HG02759 (cell line): ENCODE measurements around the gene MYO16.

Experiments
- ATAC-seq: cut with Tn5 transposase; IDR thresholded peaks from one replicate; pipeline ENCODE4 v1.9.1; 2021; ENCODE audit warnings: mild to moderate bottlenecking, moderate library complexity; ENCODE audit not compliant: unreplicated experiment

Gene MYO16

DNA sequence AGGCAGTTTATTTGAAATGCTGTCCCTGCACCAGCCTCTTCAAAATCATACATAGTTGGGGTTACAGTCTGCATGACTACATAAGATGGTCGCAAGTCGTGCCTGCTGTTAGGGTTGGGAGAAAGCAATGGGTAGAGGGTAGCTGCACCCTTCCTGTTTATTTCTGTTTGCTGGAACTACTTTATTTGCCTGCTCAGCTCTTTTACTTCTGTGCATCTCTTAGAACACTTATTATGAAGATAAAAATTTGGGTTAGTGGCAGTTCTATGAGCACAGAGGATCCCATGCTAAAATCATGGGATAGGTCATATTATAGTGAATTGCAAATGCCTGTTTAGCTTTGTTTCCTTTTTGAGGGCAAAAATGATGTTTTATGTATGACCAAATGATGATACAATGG is 160.1 kb downstream of the MYO16 start:
- ATAC-seq, result no peak

DNA sequence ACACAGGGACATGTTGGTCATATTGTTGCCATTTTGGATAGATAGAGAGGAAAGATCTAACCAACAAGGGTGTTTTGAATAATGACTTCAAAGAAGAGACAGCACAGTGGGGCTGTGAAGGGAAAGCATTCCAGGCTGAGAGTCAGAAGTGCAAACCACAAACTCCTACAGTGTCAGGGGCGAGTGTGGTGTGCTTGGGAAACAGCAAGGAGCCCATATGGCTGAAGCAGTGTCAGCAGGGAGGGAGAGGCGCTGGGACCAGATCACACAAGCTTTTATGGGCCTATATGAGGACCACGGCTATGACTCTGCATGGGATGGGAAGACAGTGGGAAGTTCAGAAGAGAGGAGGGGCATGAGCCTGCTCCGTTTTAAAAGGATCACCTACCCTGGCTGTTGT is 166.4 kb downstream of the MYO16 start:
- ATAC-seq, result no peak

DNA sequence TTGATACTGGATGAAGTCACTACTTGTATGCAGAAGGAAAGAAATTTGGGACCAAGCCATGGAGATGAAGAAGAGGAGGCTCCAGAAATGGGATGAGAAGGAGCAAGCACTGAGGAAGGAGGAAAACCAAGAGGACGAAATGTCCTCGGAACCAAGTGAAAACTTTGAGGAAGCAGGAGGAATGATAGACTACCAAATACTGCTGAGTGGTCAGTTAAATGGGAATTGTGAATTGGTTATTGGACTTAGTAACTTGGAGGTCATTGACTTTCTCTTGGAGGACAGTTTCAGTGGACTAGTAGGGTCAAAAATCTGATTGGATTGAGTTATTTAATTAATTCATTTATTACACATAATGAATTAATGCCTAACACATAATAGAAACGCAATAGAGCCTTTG is 167.9 kb downstream of the MYO16 start:
- ATAC-seq, result no peak

DNA sequence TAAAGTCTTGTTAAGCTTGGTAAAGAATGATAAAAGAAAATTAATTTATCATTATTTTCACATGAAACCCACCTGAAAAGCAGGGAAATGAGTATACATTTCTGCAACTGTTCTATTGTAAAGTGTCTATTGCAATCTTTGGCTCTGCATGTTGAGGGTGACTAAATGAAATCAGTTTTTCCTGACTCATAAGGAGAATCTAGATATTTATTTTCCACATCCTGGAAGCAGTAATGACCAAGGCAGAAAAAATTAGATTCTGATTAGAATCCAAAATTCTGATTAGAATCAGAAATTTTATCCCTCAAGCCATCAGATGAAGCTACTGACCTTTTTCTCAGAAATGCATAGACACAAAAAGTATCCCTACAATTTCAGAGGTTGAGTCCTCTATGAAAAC is 178.4 kb downstream of the MYO16 start:
- no peak for ATAC-seq

DNA sequence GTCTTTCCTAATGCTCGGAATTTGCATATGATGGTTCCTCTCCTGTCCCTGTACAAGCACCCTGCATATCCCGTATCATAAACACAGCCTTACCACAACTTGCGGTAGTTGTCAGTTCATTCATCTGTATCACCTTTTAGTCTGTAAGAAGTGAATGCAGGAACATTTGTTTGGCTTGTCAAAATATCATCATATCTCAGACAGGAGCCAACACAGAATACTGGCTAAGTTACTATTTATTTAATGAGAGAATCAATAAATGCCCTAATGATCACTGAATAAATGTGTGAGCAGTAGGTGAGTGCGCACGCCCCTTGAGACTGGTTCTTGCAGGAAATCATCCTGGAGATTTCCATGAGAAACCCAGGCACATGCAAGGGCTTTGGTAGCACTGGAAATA is 182.8 kb downstream of the MYO16 start:
- no peak for ATAC-seq

DNA sequence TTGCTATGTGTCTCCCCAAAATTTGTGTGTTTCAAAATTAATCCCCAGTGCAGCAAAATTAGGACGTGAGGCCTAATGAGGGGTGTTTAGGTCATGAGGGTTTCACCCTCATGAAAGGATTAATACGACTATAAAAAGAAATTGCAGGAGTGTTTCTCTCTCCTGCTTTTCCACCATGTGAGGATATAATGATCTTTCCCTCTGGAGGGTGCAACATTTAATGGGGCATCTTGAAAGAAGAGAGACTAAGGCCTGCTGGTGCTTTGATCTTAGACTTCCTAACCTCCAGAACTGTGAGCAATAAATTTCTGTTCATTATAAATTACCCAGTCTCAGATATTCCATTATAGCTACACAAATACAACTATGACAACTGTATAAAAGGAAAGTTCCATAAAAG is 183.2 kb downstream of the MYO16 start:
- no peak for ATAC-seq

DNA sequence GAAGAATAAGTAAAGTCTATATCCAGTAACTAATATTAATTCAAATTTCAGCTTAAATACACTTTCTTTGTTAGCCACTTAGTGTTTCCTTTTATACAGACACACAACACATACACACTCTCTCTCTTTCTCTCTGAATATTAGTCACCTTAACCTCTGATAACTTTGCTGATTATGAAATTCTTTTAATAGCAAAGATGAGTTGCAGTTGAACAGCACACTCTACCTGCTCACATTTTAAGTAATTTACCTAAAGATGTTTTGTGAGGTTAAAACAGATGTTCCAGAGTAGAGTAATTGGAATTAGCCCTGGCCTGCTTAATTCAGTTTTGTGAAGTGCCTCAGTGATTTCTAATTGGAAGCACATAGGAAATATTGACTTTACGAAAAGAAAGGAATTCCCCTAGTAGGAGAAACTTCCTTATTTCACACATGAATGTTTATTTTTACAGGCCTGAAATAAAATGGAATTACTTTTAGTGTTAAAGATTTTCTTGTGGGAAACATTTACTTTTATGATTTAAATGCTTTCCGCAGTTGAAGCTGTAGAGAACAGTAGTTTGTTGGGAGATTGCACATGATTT is 184.3 kb downstream of the MYO16 start:
- ATAC-seq, result no peak

DNA sequence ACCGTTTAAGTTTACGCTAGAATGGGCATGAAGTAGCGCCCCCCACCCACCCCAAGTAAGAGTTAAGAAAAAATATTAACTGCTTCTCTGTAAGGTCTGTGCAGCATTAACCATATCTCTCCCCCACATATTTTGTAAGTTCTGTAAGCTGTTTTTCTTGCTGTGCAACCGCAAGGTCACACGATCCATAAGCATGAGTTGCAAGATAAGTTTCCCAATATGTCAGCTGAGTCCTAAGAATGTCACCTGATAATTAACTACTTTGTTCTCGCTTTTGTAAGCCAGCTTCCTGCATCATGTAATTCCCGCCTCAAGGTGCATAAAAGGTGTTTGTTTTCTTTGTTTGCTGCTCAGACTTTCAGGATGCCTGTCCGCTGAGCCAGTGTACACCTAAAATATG is 187.0 kb downstream of the MYO16 start:
- ATAC-seq, result no peak

DNA sequence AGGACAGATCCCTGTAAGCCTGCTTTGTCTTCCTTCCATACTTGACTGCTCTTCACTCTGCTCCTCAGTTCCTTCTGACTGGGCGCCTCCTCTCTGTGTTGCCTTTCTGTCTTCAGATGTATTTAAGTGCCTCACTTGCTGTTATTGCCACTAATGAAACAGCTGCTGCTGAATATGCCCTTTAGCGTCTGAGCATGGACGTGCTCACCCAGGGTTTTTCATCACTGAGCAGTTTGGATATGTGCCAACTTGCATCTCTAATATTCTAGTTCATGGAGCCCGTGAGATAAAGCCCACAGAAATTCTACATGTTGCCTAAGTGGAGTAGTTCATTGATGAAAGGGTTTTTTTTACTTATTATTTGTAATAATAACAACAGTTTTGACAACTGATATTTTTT is 198.2 kb downstream of the MYO16 start:
- ATAC-seq, result no peak

DNA sequence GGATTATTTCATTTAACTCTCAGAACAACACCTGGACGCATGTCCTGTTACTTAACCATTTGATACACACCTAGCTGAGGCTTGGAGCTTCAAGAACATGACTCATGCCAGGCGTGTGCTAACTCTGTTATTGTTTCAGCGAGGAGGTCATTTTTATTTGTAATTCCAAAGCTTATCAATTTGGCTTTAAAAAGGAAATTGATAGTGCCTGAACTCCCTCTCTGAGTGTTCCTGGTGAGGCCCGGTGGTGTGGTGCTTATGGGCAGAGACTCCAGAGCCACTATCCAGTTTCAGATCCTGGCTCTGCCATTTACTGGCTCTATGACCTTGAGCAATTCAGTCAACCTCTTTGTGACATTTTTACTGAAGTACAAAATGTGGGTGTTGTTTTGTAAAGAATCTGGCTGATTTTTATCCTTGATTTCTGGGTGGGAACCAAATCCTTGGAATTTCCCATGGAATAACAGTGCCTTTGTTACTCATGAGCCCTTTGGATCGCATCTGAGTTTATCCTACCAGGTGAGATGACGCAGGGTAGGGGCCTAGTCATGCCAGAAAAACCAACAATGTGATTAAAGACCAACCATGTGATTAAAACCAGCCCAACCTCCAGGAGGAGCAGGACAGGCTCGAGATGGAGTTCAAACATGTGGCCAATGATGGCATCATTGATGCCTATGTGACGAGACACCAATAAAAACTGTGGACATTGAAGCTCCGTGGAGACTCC is 198.8 kb downstream of the MYO16 start:
- ATAC-seq, result no peak

DNA sequence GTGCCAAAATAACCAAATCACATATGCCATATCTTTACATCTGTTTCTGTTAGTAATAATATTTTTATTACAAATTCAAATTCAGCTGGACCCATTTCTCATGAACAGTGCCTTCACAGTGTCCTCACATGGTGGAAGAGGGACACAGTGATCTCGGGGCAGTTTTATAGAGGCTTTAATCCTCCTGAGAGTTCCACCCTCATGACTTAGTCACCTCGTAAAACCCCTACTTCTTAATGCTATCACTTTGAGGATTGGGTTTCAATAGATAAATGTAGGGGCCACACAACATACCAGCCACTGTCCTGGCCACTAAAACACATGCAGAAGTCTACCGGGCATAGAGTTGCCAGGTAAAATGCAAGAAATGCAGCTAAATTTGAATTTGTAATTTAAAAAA is 201.5 kb downstream of the MYO16 start:
- ATAC-seq, result no peak

DNA sequence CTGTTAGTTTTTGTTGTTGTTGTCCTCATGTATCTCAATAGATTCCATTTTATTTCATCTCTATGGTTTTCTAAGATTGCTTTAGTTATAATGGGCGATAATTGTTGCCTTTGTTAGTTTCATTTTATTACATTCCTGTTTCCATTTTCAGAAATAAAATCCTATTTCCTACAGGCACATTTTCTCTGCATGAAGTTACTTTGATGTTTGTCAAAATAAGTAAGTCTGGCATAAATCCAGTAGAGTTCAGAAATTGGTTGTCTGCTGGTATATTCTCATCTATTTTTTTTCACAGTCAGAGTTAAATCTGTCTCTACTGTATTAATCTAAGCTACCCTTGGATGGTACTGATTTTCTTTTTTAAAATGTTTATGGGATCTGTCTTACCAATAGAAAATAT is 204.1 kb downstream of the MYO16 start:
- ATAC-seq, result no peak

DNA sequence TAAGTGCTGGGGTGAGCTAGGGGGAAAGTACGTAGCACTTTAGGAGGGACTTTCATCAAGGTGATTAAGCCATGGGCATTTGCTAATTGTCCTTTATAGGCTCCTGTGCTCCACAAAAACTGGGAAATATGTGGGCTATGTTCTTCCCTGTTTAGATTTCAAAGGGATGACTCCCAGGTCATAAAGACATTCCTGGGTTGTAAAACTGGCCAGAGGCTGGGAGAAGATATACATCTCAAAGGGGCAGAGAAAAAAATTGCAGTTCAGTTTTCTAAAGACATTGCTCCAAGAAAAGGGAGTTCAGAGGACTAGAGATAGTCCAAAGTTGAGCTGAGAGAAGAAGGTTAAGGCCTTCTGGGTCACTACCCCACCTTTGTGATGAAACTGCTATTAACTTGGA is 204.8 kb downstream of the MYO16 start:
- no peak for ATAC-seq

DNA sequence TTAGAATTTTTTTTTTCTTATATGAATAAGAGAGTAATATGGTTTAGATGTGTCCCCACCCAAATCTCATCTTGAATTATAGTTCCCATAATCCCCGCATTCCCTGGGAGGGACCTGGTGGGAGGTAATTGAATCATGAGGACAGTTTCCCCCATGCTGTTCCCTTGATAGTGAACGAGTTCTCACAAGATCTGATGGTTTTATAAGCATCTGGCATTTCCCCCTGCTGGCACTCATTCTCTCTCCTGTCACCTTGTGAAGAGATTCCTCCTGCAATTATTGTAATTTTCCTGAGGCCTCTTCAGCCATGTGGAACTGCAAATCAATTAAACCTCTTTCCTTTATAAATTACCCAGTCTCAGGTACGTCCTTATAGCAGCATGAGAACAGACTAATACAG is 205.7 kb downstream of the MYO16 start:
- ATAC-seq, result no peak

DNA sequence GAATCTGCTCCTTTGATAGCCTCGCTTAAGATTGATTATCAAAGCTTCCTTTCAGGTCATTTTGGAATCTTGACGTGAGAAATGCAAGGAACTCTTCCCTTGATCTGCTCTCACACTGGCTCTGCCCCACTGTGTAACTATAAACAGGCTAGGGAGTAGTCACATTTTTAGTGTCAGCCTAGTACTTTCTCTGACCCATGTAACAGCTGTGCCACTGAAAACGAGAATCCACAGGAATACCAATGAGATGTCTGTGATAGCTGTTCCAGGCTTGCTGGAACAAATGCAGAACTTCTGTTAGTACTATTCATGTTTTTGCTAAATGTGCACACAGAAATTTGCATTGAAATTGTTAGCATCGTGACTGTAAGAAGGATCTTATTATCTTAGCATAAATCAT is 221.3 kb downstream of the MYO16 start:
- no peak for ATAC-seq

DNA sequence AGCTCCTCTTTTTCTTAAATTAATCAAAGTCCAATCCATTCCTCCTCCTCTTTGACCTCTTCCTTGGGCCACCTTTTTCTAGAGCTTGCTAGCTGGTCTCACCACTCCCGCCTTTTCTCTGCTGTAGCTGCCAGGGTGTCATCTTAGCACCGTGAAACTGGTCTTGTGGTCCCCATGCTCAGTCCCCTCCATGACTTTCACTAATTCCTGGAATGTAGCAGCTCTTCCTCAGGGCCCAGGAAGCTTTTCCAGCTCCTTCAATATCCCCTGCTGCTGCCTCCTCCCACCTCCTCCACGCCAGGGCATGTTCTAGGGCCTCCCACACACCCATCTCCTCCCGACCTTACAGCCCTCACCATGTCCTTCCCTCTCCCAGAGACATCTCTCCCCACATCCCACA is 222.2 kb downstream of the MYO16 start:
- no peak for ATAC-seq

DNA sequence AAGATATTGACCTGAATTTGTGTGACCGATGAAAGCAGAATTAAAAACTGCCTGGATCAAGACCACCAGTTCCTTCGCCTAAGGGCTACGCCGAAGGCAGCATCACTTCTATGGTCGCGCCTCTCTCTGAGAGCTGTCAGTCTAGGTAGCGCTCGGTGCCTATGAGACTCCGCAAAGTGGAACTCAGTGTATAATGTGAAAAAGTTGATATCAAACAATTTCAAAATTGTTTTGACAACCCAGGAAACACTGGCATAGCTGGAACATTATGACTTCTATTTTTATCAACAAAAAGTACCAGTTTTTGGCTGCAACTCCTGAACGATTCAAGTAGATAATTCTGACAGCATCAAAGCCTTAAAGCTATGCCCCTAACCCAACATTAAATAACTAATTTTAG is 223.6 kb downstream of the MYO16 start:
- ATAC-seq, result no peak

DNA sequence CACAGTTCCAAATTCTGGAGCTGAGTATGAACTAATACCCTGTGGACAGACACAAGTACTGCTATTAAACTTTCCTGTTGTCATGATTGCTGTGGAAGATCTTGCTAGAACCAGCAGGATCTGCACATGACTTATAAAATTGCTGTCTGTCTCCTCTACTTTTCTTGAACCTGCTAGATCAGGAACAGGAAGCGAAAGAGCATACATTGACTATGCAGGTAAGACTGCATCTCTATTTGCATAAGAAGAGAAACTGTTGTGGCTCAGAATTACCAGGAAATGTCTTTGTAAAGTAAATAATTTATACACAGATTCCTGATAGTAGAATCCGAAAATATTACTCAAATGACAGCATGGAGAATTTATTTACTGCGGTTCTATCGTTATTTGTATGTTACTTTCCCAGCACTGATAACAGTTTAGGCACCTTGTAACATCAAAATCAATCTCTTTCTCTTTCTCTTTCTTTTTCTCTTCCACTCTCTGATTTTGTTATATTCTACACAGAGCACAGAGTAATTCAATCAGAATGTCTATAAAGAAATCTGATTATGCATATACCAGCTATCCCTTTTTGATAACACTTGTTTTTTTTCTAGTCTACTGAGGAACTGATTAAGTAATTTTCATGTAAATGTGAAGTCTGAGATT is 226.5 kb downstream of the MYO16 start:
- peak; percentile 53 for ATAC-seq

DNA sequence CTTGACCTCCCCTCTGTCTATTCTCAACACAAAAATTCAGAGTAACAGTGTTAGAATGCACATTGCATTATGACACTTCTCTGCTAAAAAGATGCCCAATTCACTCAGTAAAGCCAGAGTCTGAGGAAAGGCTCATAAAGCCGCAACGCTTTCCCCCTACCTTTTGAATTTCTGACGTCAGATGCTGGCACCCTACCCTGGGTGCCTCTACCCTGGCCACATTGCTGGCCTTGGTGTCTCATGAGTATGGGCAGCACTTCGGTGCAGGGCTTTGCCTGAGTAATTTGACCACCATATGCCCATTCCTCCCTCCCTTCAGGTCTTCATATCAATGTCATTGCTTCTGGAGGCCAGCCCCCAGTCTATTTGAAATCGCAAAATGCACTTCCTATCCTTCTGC is 229.3 kb downstream of the MYO16 start:
- no peak for ATAC-seq

DNA sequence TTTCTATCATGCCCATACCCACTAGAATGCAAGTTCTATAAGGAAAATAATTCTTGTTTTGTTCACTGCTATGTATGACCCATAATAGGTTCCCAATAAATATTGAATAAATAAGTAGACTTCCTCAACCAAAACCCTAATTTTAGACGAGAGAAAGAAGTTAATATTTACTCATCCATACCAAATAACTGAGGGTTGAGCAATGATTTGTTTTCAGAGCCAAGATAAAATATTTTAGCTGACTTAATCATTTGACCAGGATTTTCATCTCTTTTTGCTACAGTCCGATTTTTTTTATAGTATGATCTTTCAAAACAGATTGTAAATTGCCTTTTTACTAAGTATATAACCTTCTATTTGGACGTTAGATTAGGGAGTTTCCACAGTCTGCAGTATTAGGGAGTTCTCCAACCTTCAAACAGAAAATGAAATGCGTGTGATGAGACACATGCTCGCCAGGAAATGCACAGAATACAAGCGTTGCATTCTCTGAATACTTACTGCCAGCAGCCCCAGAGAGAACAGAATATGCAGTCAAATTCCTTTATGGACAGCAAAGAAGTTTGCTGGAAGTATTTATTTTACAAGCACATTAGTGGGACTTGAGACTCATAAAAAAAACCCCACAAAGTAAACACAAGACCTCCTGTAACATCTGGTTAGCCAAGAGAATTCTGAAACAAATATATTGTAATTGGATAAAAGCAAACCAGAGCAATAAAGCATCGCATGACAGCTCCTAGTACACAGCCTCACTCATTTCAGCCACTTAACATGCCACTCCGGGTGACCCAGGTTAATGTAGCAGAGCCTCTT is 230.0 kb downstream of the MYO16 start:
- no peak for ATAC-seq

DNA sequence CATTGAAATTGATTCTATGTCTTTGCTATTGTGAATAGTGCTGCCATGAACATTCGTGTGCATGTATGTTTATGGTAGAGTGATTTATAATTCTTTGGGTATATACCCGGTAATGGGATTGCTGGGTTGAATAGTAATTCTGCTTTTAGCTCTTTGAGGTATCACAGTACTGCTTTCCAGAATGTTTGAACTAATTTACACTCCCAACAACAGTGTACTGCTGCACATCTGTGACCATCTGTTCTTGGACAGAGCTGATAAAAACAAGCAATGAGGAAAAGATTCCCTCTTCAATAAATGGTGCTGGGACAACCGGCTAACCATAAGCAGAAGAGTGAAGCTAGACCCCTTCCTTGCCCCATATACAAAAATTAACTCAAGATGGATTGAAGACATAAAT is 231.0 kb downstream of the MYO16 start:
- ATAC-seq, result no peak

DNA sequence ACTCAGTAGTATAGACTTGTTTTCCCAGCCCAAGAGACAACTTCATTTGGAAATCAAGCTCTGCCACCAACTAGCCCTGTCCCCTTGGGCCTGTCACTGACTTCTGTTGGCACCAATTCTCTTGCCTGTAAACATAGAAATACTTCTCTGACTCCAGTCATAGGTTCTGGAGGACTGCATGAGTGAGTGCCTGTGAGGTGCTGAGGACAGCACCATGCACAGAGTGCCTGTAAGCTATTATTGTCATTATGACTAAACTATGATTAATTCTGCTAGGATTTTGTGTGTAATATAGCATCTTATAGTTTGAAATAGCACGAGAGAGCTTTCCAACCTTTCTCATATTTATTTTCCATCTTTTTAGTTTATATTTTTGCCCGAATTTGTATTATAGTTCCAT is 247.9 kb downstream of the MYO16 start:
- ATAC-seq, result no peak
